Measurements from ENCODE around the gene FAM24A.
A peak's percentile ranks its signal among the peaks of the same experiment; 100 is the strongest.

FAM24A gene

GRCh38 chr10:122879339-122880273 lies 30.8 kb upstream of the FAM24A start, which contains the start of gene FAM24B:
FAM24B (minus strand) TSS chr10:122879581; CDS start chr10:122850515, 29,066 bp downstream.
- peak within 1 kb of the TSS in 1 of 2 donors; percentile 72 for H3K4me3 ChIP-seq (ENCODE audit: low read length in 2 of 2)
- H3K36me3 ChIP-seq (replicated peaks in 1 of 2; ENCODE audit: control insufficient read depth in 2 of 2, insufficient read depth in 2 of 2, low read length in 2 of 2) = no peaks in the 10 kb centered on the region
- H3K9ac ChIP-seq (ENCODE audit: low read depth, low read length, poor library complexity) = no peak within 1 kb of the TSS
- WGBS, 2 donors (ENCODE audit: extremely low coverage in 2 of 2, insufficient read length in 2 of 2, insufficient replicate concordance in 1 of 2) = no CpG with 5 or more reads among the region's 95 CpGs
- peaks cover 0 to 3% of the 10 kb centered on the region in 2 donors for H3K9me3 ChIP-seq (replicated peaks in 1 of 2; ENCODE audit: control insufficient read depth in 2 of 2, insufficient read depth in 1 of 2, low read depth in 1 of 2, low read length in 2 of 2)
- H2BK12ac ChIP-seq (ENCODE audit: low read length) = peak within 1 kb of the TSS; percentile 80
- peaks cover 12 to 14% of the 10 kb centered on the region in 2 donors for H3K4me1 ChIP-seq (ENCODE audit: control insufficient read depth in 2 of 2, insufficient read depth in 1 of 2, low read depth in 1 of 2, low read length in 2 of 2)
- peak within 1 kb of the TSS; percentile 26 for H3K27ac ChIP-seq (replicated peaks; ENCODE audit: low read length)
- H4K91ac ChIP-seq (ENCODE audit: low read depth, low read length, poor library complexity) = no peak within 1 kb of the TSS
- H2AFZ ChIP-seq (ENCODE audit: low read length) = no peak within 1 kb of the TSS
- H2BK5ac ChIP-seq (ENCODE audit: low read length) = peak within 1 kb of the TSS; percentile 1
- H3K14ac ChIP-seq (ENCODE audit: low read length) = no peak within 1 kb of the TSS
- H3K4ac ChIP-seq (ENCODE audit: low read length) = no peak within 1 kb of the TSS
- H3K79me1 ChIP-seq (ENCODE audit: low read depth, low read length) = no peaks in the 10 kb centered on the region
- peak within 1 kb of the TSS; percentile 48 for H2AK5ac ChIP-seq (ENCODE audit: low read depth, low read length)
- peaks cover 0 to 4% (median 0%) of the 10 kb centered on the region in 3 experiments for H3K27me3 ChIP-seq (ENCODE audit: control insufficient read depth in 3 of 3, insufficient read depth in 3 of 3, low read depth in 1 of 3, low read length in 3 of 3)
- peak; percentile 68 for DNase-seq (ENCODE audit: low spot score)
- peak within 1 kb of the TSS; percentile 33 for H2BK15ac ChIP-seq (ENCODE audit: low read length)
- peak within 1 kb of the TSS; percentile 22 for H2BK120ac ChIP-seq (ENCODE audit: low read depth, low read length)
- peak within 1 kb of the TSS; percentile 84 for H3K18ac ChIP-seq (ENCODE audit: low read length)
- H3K4me2 ChIP-seq (ENCODE audit: insufficient read depth, low read length, poor library complexity, severe bottlenecking) = no peak within 1 kb of the TSS
- H3K23ac ChIP-seq (ENCODE audit: low read depth, low read length, poor library complexity) = peak within 1 kb of the TSS; percentile 77
- no peak within 1 kb of the TSS for H4K8ac ChIP-seq (ENCODE audit: low read depth, low read length)

DNA sequence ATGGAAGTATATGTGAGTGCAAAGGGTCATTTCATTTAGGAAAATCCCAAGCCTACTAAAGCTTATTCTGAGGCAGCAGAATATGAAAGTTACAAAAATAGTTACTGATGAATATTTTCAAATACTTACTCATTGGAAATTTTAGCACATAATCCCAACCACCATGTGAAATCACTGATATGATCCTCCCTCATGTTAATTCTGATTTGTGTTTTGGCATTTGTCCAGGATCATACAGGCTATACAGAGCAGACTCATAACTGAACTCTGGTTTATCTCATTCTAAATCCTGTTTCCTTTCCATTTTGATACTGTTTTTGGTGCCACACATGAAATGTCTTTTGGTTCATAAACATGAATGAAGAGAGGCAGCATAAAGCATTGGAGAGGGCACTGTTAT lies 27.6 kb upstream of the FAM24A start:
- no peak overlapping the region for H3K23ac ChIP-seq (ENCODE audit: low read depth, low read length, poor library complexity)
- H2AFZ ChIP-seq (ENCODE audit: low read length) = no peak overlapping the region
- no peak overlapping the region for H2BK15ac ChIP-seq (ENCODE audit: low read length)
- no peak overlapping the region for H3K9ac ChIP-seq (ENCODE audit: low read depth, low read length, poor library complexity)
- no peak overlapping the region for H3K4me3 ChIP-seq (ENCODE audit: low read length in 2 of 2)
- no peak overlapping the region for H4K8ac ChIP-seq (ENCODE audit: low read depth, low read length)
- no peak overlapping the region for H2BK120ac ChIP-seq (ENCODE audit: low read depth, low read length)
- no peak overlapping the region for H3K27ac ChIP-seq (replicated peaks; ENCODE audit: low read length)
- H3K79me1 ChIP-seq (ENCODE audit: low read depth, low read length) = no peaks in the 10 kb centered on the region
- no peak overlapping the region for H4K91ac ChIP-seq (ENCODE audit: low read depth, low read length, poor library complexity)
- H3K18ac ChIP-seq (ENCODE audit: low read length) = no peak overlapping the region
- H3K4me2 ChIP-seq (ENCODE audit: insufficient read depth, low read length, poor library complexity, severe bottlenecking) = no peak overlapping the region
- DNase-seq (ENCODE audit: low spot score) = no peak
- H3K36me3 ChIP-seq (replicated peaks in 1 of 2; ENCODE audit: control insufficient read depth in 2 of 2, insufficient read depth in 2 of 2, low read length in 2 of 2) = no peaks in the 10 kb centered on the region
- H3K4ac ChIP-seq (ENCODE audit: low read length) = no peak overlapping the region
- H3K27me3 ChIP-seq (ENCODE audit: control insufficient read depth in 3 of 3, insufficient read depth in 3 of 3, low read depth in 1 of 3, low read length in 3 of 3) = peaks cover 0 to 19% (median 0%) of the 10 kb centered on the region in 3 experiments
- H2BK12ac ChIP-seq (ENCODE audit: low read length) = no peak overlapping the region
- H3K14ac ChIP-seq (ENCODE audit: low read length) = no peak overlapping the region
- H2AK5ac ChIP-seq (ENCODE audit: low read depth, low read length) = no peak overlapping the region
- H3K9me3 ChIP-seq (replicated peaks in 1 of 2; ENCODE audit: control insufficient read depth in 2 of 2, insufficient read depth in 1 of 2, low read depth in 1 of 2, low read length in 2 of 2) = peaks cover 0 to 3% of the 10 kb centered on the region in 2 donors
- H3K4me1 ChIP-seq (ENCODE audit: control insufficient read depth in 2 of 2, insufficient read depth in 1 of 2, low read depth in 1 of 2, low read length in 2 of 2) = peaks cover 0 to 2% of the 10 kb centered on the region in 2 donors
- no peak overlapping the region for H2BK5ac ChIP-seq (ENCODE audit: low read length)

GRCh38 chr10:122884166-122884565 lies 26.2 kb upstream of the FAM24A start:
- H3K27me3 ChIP-seq (ENCODE audit: control insufficient read depth in 3 of 3, insufficient read depth in 3 of 3, low read depth in 1 of 3, low read length in 3 of 3) = peaks cover 0 to 25% (median 0%) of the 10 kb centered on the region in 3 experiments
- no CpG with 5 or more reads among the region's 1 CpG for WGBS, 2 donors (ENCODE audit: extremely low coverage in 2 of 2, insufficient read length in 2 of 2, insufficient replicate concordance in 1 of 2)
- no peak overlapping the region for H4K91ac ChIP-seq (ENCODE audit: low read depth, low read length, poor library complexity)
- no peak overlapping the region for H3K4me2 ChIP-seq (ENCODE audit: insufficient read depth, low read length, poor library complexity, severe bottlenecking)
- H2BK120ac ChIP-seq (ENCODE audit: low read depth, low read length) = no peak overlapping the region
- no peak overlapping the region for H2AFZ ChIP-seq (ENCODE audit: low read length)
- H3K4me1 ChIP-seq (ENCODE audit: control insufficient read depth in 2 of 2, insufficient read depth in 1 of 2, low read depth in 1 of 2, low read length in 2 of 2) = no peaks in the 10 kb centered on the region
- no peak for DNase-seq (ENCODE audit: low spot score)
- no peak overlapping the region for H3K23ac ChIP-seq (ENCODE audit: low read depth, low read length, poor library complexity)
- no peak overlapping the region for H3K4ac ChIP-seq (ENCODE audit: low read length)
- no peaks in the 10 kb centered on the region for H3K79me1 ChIP-seq (ENCODE audit: low read depth, low read length)
- H2BK15ac ChIP-seq (ENCODE audit: low read length) = no peak overlapping the region
- no peak overlapping the region for H4K8ac ChIP-seq (ENCODE audit: low read depth, low read length)
- H2BK5ac ChIP-seq (ENCODE audit: low read length) = no peak overlapping the region
- no peaks in the 10 kb centered on the region for H3K36me3 ChIP-seq (replicated peaks in 1 of 2; ENCODE audit: control insufficient read depth in 2 of 2, insufficient read depth in 2 of 2, low read length in 2 of 2)
- H2BK12ac ChIP-seq (ENCODE audit: low read length) = no peak overlapping the region
- H3K4me3 ChIP-seq (ENCODE audit: low read length in 2 of 2) = no peak overlapping the region
- no peak overlapping the region for H3K14ac ChIP-seq (ENCODE audit: low read length)
- peaks cover 0 to 3% of the 10 kb centered on the region in 2 donors for H3K9me3 ChIP-seq (replicated peaks in 1 of 2; ENCODE audit: control insufficient read depth in 2 of 2, insufficient read depth in 1 of 2, low read depth in 1 of 2, low read length in 2 of 2)
- no peak overlapping the region for H3K27ac ChIP-seq (replicated peaks; ENCODE audit: low read length)
- H3K9ac ChIP-seq (ENCODE audit: low read depth, low read length, poor library complexity) = no peak overlapping the region
- H3K18ac ChIP-seq (ENCODE audit: low read length) = no peak overlapping the region
- no peak overlapping the region for H2AK5ac ChIP-seq (ENCODE audit: low read depth, low read length)

- no peaks in the 10 kb centered on the region for H3K4me1 ChIP-seq (ENCODE audit: control insufficient read depth in 2 of 2, insufficient read depth in 1 of 2, low read depth in 1 of 2, low read length in 2 of 2)
- H4K8ac ChIP-seq (ENCODE audit: low read depth, low read length) = no peak overlapping the region
- H3K4me2 ChIP-seq (ENCODE audit: insufficient read depth, low read length, poor library complexity, severe bottlenecking) = no peak overlapping the region
- H3K23ac ChIP-seq (ENCODE audit: low read depth, low read length, poor library complexity) = no peak overlapping the region
- no peak overlapping the region for H2BK15ac ChIP-seq (ENCODE audit: low read length)
- H3K18ac ChIP-seq (ENCODE audit: low read length) = peak overlapping the region; percentile 24
- H3K27ac ChIP-seq (replicated peaks; ENCODE audit: low read length) = no peak overlapping the region
- no peak overlapping the region for H3K9ac ChIP-seq (ENCODE audit: low read depth, low read length, poor library complexity)
- H2BK120ac ChIP-seq (ENCODE audit: low read depth, low read length) = no peak overlapping the region
- WGBS, 2 donors (ENCODE audit: extremely low coverage in 2 of 2, insufficient read length in 2 of 2, insufficient replicate concordance in 1 of 2) = no CpG with 5 or more reads among the region's 5 CpGs
- H2AK5ac ChIP-seq (ENCODE audit: low read depth, low read length) = no peak overlapping the region
- no peak overlapping the region for H4K91ac ChIP-seq (ENCODE audit: low read depth, low read length, poor library complexity)
- H3K79me1 ChIP-seq (ENCODE audit: low read depth, low read length) = no peaks in the 10 kb centered on the region
- peaks cover 0 to 3% of the 10 kb centered on the region in 2 donors for H3K9me3 ChIP-seq (replicated peaks in 1 of 2; ENCODE audit: control insufficient read depth in 2 of 2, insufficient read depth in 1 of 2, low read depth in 1 of 2, low read length in 2 of 2)
- H3K4me3 ChIP-seq (ENCODE audit: low read length in 2 of 2) = no peak overlapping the region
- H2BK5ac ChIP-seq (ENCODE audit: low read length) = no peak overlapping the region
- no peak overlapping the region for H2BK12ac ChIP-seq (ENCODE audit: low read length)
- H2AFZ ChIP-seq (ENCODE audit: low read length) = no peak overlapping the region
- DNase-seq (ENCODE audit: low spot score) = no peak
- H3K4ac ChIP-seq (ENCODE audit: low read length) = no peak overlapping the region
- peaks cover 0 to 11% (median 0%) of the 10 kb centered on the region in 3 experiments for H3K27me3 ChIP-seq (ENCODE audit: control insufficient read depth in 3 of 3, insufficient read depth in 3 of 3, low read depth in 1 of 3, low read length in 3 of 3)
- no peaks in the 10 kb centered on the region for H3K36me3 ChIP-seq (replicated peaks in 1 of 2; ENCODE audit: control insufficient read depth in 2 of 2, insufficient read depth in 2 of 2, low read length in 2 of 2)
- no peak overlapping the region for H3K14ac ChIP-seq (ENCODE audit: low read length)
Observed at GRCh38 chr10:122894261-122894944, 16.0 kb upstream of the FAM24A start.
